ENCODE data around the gene APOBEC4.
A peak's percentile ranks its signal among the peaks of the same experiment; 100 is the strongest.
"Not testable (repeated sequence)": the region's sequence is repeated elsewhere in the genome, so short reads cannot be mapped to it uniquely, and the experiment has no call there.

APOBEC4 gene

DNA sequence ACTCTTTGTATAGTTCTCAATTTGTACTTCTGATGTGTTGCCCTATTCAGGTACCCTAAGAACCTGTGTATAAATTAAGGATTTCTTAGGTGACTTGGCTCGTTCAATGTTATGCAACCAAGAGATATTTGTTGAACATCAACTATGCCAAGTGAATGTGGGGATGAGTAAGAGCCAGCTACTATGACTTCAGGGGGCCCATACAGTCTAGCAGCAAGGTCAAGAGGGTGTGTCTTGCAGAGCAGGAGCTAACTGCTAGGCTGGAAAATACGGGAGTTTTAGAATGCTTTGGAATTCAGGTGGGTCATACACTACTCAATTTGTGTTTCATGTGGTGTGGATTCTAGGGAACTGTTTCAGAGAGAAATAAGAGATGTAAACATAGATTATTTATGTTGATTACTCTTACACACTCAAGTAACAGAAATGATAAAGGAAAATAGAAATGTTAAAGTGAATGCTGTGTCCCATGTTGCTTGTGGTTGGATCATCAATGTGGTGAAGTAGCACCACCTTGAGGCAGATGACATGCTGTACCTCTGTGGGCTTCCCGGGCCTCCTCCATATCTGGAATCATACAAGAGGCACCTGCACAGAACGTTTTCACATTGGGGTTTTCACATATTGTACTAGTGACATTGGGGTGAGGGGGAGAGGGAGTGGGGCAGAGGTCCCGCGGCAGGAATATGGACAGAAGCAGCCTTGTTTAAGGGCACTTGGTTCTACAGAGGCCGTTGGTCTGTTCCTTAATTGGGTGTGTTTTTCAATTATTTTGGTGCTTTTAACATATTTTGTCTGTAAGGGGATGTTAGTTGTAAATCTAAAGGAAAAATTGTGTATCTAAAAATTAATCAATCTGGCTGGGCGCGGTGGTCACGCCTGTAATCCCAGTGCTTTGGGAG, 30.0 kb downstream of the APOBEC4 start:
- TF ChIP-seq, protein P1, sequence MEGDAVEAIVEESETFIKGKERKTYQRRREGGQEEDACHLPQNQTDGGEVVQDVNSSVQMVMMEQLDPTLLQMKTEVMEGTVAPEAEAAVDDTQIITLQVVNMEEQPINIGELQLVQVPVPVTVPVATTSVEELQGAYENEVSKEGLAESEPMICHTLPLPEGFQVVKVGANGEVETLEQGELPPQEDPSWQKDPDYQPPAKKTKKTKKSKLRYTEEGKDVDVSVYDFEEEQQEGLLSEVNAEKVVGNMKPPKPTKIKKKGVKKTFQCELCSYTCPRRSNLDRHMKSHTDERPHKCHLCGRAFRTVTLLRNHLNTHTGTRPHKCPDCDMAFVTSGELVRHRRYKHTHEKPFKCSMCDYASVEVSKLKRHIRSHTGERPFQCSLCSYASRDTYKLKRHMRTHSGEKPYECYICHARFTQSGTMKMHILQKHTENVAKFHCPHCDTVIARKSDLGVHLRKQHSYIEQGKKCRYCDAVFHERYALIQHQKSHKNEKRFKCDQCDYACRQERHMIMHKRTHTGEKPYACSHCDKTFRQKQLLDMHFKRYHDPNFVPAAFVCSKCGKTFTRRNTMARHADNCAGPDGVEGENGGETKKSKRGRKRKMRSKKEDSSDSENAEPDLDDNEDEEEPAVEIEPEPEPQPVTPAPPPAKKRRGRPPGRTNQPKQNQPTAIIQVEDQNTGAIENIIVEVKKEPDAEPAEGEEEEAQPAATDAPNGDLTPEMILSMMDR (conservative IDR thresholded peaks at IDR 0.05; ENCODE audit: low read depth, low read length): peak; percentile 71
- H3K4me3 ChIP-seq (ENCODE audit: low read length): no peak overlapping the region
- no peak for DNase-seq (ENCODE audit: low read depth)

DNA sequence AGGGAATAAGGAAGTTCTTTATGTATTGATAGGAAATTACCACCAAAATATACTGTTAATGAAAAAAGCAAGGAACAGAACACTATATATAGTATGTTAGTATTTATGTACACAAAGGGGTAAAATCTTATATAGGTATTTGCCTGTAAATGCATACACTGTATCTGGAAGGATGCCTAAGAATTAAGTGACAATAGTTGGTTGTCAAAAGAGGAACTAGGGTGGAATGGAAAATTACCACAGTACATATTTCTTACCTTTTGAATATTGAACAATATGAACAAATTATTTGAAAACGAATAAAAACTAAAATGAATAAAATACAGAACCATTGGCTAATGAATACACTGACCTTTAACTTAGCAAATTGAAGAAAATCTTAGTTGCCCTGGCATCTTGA, 31.1 kb downstream of the APOBEC4 start:
- TF ChIP-seq, protein P1 (conservative IDR thresholded peaks at IDR 0.05; ENCODE audit: low read depth, low read length): no peak
- no peak overlapping the region for H3K4me3 ChIP-seq (ENCODE audit: low read length)
- no peak for DNase-seq (ENCODE audit: low read depth)

DNA sequence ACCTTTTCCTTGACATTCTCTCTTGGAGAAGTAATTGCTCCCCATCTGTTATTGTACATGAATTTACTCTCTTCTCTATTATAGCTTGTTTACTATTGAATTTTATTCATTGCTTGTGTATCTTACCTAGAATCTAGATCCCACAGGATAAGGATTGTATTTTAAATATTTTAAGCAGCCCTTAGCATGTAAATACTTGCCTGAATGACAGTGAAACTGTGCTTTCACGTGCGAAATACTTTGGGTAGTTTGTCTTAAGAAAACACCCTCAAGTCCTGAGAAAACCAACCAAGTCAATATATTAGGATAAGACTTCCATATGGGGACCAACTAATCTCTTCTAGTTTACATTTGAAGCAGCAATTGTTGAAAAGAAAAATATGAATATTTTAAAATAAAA, 32.8 kb downstream of the APOBEC4 start:
- TF ChIP-seq, protein P1 (conservative IDR thresholded peaks at IDR 0.05; ENCODE audit: low read depth, low read length): no peak
- DNase-seq (ENCODE audit: low read depth): no peak
- no peak overlapping the region for H3K4me3 ChIP-seq (ENCODE audit: low read length)

DNA sequence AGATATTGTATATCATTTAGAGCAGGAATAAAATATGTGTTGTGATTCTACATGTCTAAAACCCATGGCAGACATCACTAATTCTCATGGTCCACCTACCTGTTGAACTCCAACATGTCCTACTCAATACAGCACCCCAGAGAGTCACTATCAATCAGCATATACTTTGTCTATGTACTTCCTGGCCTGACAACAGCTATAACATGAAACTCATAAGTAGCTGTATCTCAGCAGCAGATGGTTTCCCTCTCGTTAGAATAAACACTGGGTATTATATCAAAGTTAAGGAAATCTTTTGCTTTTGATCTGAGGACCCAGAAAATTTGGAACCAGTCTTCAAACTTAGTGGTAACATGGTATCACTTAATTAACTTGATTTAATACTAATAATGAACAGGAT, 33.3 kb downstream of the APOBEC4 start:
- no peak for DNase-seq (ENCODE audit: low read depth)
- no peak overlapping the region for H3K4me3 ChIP-seq (ENCODE audit: low read length)
- TF ChIP-seq, protein P1 (conservative IDR thresholded peaks at IDR 0.05; ENCODE audit: low read depth, low read length): no peak

DNA sequence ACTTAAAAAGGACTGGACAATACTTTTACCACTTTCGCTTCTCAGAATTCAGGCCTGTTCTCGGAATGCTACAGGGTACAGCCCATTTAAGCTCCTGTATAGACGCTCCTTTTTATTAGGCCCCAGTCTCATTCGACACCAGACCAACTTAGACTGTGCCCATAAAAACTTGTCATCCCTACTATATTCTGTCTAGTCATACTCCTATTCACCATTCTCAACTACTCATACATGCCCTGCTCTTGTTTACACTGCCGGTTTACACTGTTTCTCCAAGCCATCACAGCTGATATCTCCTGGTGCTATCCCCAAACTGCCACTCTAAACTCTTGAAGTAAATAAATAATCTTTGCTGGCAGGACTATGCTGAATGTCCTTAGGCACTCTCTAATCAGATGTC, 34.9 kb downstream of the APOBEC4 start:
- DNase-seq (ENCODE audit: low read depth); H3K4me3 ChIP-seq (ENCODE audit: low read length): not testable (repeated sequence)

DNA sequence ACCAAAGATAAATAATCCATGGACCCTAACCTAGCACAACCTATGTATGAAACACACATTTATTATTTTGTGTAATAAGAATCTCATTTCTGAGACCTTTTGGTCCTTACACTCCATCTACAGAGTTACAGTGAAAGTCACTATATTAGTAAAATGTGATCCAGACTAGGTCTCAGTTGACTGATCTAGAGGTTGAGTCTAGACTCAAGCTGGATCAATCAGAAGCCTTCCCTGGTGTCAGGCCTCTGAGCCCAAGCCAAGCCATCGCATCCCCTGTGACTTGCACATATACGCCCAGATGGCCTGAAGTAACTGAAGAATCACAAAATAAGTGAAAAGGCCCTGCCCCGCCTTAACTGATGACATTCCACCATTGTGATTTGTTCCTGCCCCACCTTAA, 40.1 kb downstream of the APOBEC4 start:
- DNase-seq (ENCODE audit: low read depth); H3K4me3 ChIP-seq (ENCODE audit: low read length): not testable (repeated sequence)

DNA sequence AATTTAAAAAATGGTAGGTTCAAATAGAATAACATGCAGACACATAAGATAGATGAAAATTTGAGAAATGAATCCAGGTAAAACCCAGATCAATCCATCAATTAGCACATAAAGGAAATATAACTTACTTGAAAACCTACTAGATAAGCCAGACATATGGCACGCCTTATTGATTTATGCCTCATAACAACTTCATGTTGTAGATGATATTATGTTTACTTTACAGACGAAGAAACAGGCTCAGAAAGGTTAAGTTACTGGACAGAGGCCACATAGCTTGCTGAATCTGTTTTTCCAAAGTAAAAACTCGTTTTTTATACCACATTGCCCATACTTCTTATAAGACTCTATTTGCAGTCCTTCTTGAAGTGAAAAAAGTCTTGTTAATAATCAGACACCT, 40.7 kb downstream of the APOBEC4 start:
- DNase-seq (ENCODE audit: low read depth): no peak
- TF ChIP-seq, protein P1 (conservative IDR thresholded peaks at IDR 0.05; ENCODE audit: low read depth, low read length): no peak
- no peak overlapping the region for H3K4me3 ChIP-seq (ENCODE audit: low read length)

DNA sequence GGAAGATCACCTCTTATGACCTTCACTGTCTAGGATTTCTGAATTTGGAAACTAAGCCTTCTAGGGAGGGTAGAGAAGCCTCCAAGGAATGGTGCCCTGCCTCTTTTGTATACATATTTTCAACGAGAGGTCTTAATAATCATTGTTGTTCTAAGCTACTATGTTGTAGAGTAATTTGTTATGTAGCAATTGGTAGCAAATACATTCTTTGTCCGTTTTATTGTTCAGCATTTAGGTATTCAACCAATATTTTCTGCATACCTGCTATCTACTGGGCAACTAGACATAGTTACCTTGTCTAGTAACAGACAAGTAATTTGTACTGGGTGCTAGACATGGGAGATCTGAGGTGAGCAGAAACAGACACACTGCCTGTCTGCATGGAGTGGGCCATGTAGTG, 42.1 kb downstream of the APOBEC4 start:
- no peak for DNase-seq (ENCODE audit: low read depth)
- no peak overlapping the region for H3K4me3 ChIP-seq (ENCODE audit: low read length)
- TF ChIP-seq, protein P1 (conservative IDR thresholded peaks at IDR 0.05; ENCODE audit: low read depth, low read length): no peak
